PFSK-1 (cell line): Measurements from ENCODE around the gene NBEA.

Experiments used
- POLR2AphosphoS5 ChIP-seq: IDR thresholded peaks from 2 replicates; pipeline ENCODE4 v1.6.1; 2012; ENCODE audit warnings: low read depth, mild to moderate bottlenecking, control low read depth, low read length, moderate library complexity
- REST ChIP-seq, 2 experiments: IDR thresholded peaks; 2 replicates each; pipeline versions ENCODE4 v1.6.1 to v1.8.0; 2011 to 2012; ENCODE audit warnings: low read depth in 2 of 2, low read length in 2 of 2, control low read depth in 1 of 2, inconsistent platforms in 1 of 2, mild to moderate bottlenecking in 1 of 2, moderate library complexity in 1 of 2; ENCODE audit not compliant: insufficient read depth in 1 of 2
- SIN3A ChIP-seq: IDR thresholded peaks from 2 replicates; pipeline ENCODE4 v1.6.1; 2012; ENCODE audit warnings: mild to moderate bottlenecking, low read length, moderate library complexity, borderline replicate concordance; ENCODE audit not compliant: insufficient read depth

- TF ChIP-seq POLR2AphosphoS5 (no peak), SIN3A (no peak), REST (IDR thresholded peaks at IDR 0.05; ENCODE audit: insufficient read depth in 1 of 2, low read depth in 2 of 2, low read length in 2 of 2) (no peak)
Observed at GRCh38 chr13:35107535-35107934, 165.5 kb downstream of the NBEA start.
